Stimulated activated effector memory CD8-positive, alpha-beta T cell treated with anti-CD3 and anti-CD28 coated beads, Interleukin-12 subunit alpha, Interleukin-12 subunit beta, amount 100 ng/mL, for 72 hours (primary cell): Measurements from ENCODE around the gene DYNLT4.
"Not testable (repeated sequence)": the region's sequence is repeated elsewhere in the genome, so short reads cannot be mapped to it uniquely, and the experiment has no call there.

Experiments
- ATAC-seq: fragments of 150-1000 bp; cut with Tn5 transposase; 2 replicates; pipeline ENCODE4 v1.10.0; 2021
- DNase-seq, 2 donors: peaks; one replicate each; pipeline ENCODE4 v3.0.0; 2021 to 2022; ENCODE audit warnings: low spot score in 2 of 2
- H3K27ac Mint-ChIP-seq: one replicate; pipeline ENCODE4 v1.8.0; 2022; ENCODE audit warnings: mild to moderate bottlenecking, mixed read lengths
- H3K36me3 Mint-ChIP-seq: one replicate; pipeline ENCODE4 v1.8.0; 2022; ENCODE audit warnings: mild to moderate bottlenecking, mixed read lengths
- H3K4me1 Mint-ChIP-seq: one replicate; pipeline ENCODE4 v1.8.0; 2022; ENCODE audit warnings: mixed read lengths
- H3K4me3 Mint-ChIP-seq: one replicate; pipeline ENCODE4 v1.8.0; 2022; ENCODE audit warnings: mild to moderate bottlenecking, mixed read lengths
- H3K9me3 Mint-ChIP-seq: one replicate; pipeline ENCODE4 v1.8.0; 2022; ENCODE audit warnings: mixed read lengths

The DYNLT4 gene

DNA sequence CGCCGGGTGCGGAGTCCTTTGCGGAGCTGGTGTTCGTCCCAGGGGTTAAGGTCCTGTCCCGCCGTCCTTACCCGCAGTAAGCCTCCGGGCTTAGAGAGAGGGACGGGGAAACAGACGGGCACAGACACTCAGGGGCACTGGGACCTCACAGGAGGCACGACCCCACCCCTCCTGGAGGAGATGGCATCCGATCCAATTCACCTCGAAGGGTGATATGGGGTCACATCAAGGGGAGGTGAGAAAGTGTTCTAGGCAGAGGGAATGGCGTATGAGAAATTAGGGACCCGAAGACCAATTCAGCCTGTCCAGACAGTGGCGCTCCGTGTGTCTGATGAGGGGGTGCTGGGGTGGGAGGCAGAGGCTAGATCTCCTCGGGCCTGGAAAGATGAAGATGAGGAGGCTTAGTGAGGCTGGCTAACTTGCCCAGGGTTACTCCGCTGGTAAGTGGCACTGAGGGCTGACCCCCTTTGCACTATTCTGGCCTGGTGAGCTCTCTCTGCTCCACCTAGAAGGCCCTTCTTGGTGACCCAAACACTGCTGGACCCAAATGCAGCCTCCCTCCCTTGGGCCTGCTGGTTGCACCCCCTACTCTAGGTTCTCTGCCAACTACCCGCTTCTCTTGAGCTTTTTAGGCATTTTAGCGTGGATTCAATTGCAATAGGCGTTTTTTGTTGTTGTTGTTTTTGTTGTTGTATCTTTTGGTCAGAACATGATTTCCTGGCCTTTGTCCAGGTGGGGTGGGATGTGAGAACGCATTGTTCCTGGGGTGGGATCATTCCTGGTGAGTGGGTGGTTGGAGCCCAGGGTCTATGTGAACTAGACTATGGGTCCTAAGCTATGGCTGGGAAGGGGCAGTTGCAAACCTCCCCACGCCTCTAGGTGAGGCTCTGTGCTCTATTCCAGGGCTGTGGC, 13.4 kb upstream of the DYNLT4 start:
- Mint-ChIP-seq H3K9me3 (no peaks in the 10 kb centered on the region), H3K27ac (peak overlapping the region; percentile 100), H3K36me3 (peaks cover 30% of the 10 kb centered on the region), H3K4me1 (peaks cover 46% of the 10 kb centered on the region), H3K4me3 (peak overlapping the region; percentile 88)
- no peak for DNase-seq
- ATAC-seq = peak; percentile 4

DNA sequence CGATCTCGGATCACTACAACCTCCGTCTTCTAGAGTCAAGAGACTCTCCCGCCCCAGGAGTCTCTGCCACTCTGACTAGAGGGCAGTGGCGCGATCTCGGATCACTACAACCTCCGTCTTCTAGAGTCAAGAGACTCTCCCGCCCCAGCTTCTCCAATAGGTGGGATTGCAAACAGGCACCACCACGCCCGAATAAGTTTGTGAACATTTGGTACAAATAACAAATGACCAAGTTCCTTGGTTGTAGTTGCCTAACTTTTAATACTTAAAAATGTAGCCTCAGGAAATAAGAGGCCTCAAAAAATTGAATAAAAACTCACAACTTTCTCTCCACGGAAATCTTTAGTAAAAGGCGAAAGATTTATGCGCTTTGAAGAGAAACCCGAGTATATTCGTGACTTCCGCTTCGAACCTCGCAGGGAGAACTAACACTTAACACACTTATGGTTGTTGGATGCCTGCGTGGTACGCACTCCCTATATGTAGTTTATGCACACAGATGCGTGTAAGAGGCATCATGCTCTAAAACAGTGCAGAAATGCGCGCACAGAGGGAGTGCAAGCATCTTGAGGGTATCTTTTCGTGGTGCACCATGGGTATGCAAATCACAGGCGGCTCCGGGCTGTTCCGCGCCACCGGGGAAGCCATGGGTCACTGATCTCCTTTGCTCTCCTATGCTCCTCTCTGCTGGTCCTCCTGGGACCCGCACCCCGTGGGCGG, 12.6 kb upstream of the DYNLT4 start:
- H3K27ac Mint-ChIP-seq = peak overlapping the region; percentile 100
- H3K36me3 Mint-ChIP-seq = peaks cover 38% of the 10 kb centered on the region
- peak; percentile 94 for ATAC-seq
- peak; percentile 79 to 93 for DNase-seq
- H3K4me3 Mint-ChIP-seq = peak overlapping the region; percentile 88
- H3K4me1 Mint-ChIP-seq = peaks cover 54% of the 10 kb centered on the region
- H3K9me3 Mint-ChIP-seq = no peaks in the 10 kb centered on the region

DNA sequence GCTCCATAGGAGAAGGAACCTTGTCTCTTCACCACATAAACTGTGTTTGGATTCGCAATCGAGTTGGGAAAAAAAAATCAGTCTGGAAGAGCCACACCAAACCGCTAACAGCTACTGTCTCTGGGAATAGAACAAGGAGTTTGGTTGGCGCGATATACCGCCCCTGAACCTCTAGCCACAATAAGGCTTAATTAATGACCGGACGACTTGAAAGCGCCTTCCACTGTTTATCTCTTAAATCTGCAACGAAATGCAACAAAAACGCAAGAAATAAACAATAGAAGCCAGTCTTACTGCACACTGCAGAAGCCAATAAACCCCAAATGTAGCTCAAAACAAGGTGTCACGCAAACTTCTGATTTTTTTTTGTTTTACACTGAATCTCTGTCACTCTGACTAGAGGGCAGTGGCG, 12.1 kb upstream of the DYNLT4 start:
- Mint-ChIP-seq H3K9me3 (no peaks in the 10 kb centered on the region), H3K4me1 (peaks cover 59% of the 10 kb centered on the region), H3K4me3 (peak overlapping the region; percentile 88), H3K27ac (peak overlapping the region; percentile 100), H3K36me3 (peaks cover 44% of the 10 kb centered on the region)
- DNase-seq (no peak), ATAC-seq (no peak)

DNA sequence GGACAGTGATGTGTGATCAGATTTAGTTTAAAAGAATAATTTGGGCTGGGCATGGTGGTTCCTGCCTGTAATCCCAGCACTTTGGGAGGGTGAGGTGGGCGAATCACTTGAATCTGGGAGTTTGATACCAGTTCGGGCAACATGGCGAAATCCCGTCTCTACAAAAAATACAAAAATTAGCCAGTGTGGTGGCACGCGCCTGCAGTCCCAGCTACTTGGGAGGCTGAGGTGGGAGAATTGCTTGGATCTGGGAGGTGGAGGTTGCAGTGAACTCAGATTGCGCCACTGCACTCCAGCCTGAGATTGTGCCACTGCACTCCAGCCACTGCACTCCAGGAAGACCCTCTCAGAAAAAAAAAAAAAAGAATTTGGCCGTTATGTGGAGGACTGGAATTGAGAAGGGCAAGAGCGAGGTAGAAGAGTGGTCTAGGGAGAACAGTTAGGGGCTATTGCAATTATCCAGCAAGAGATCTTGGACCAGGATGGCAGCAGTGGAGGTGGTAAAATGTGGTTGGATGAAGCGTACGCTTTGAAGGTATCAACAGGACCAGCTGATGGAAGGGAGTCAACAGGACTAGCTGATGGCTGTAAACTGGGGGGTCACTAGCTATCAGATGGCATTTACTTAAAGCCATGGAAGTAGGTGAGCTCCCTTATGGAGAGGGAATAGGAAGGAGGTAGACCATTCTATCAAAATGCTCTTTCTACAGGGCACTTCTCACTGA, 10.8 kb upstream of the DYNLT4 start:
- Mint-ChIP-seq H3K4me3 (peak overlapping the region; percentile 88), H3K4me1 (peaks cover 65% of the 10 kb centered on the region), H3K9me3 (no peaks in the 10 kb centered on the region), H3K36me3 (peaks cover 52% of the 10 kb centered on the region), H3K27ac (peak overlapping the region; percentile 100)
- DNase-seq = no peak
- ATAC-seq = no peak

DNA sequence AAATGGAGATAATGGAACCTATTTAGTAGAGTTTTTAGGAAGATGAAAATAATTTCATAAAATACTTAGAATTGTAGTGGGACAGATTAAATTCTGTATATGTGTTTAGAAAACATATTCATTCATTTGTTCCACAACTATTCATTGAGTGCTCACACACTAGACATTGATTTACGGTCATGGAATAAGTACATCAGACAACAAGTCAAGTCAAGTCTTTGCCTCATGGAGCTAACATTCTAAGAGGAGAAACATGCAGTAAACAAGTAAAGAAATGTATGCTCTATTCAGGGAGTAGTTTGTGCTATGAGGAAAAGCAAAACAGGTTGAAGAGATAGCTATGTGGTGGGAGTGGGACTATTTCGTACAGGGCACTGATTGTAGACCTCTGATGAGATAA, 10.2 kb upstream of the DYNLT4 start:
- Mint-ChIP-seq H3K27ac (peak overlapping the region; percentile 100), H3K4me3 (no peak overlapping the region), H3K36me3 (peaks cover 58% of the 10 kb centered on the region), H3K4me1 (peaks cover 72% of the 10 kb centered on the region), H3K9me3 (no peaks in the 10 kb centered on the region)
- ATAC-seq = no peak
- no peak for DNase-seq

DNA sequence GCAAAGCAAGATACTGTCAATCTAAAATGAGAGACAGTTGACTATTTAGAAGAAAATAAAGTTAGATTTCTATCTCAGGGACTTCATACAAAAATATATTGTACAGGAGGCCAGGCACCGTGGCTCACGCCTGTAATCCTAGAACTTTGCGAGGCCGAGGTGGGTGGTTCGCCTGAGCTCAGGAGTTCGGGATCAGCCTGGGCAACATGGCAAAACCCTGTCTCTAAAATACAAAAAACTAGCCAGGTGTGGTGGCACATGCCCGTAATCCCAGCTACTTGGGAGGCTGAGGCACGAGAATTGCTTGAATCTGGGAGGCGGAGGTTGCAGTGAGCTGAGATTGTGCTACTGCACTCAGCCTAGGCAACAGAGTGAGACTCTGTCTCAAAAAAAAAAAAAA, 8.8 kb upstream of the DYNLT4 start:
- DNase-seq, ATAC-seq, H3K9me3 Mint-ChIP-seq: not testable (repeated sequence)
- peaks cover 62% of the 10 kb centered on the region for H3K36me3 Mint-ChIP-seq
- H3K4me3 Mint-ChIP-seq = peak overlapping the region; percentile 89
- peak overlapping the region; percentile 98 for H3K27ac Mint-ChIP-seq
- peaks cover 78% of the 10 kb centered on the region for H3K4me1 Mint-ChIP-seq

DNA sequence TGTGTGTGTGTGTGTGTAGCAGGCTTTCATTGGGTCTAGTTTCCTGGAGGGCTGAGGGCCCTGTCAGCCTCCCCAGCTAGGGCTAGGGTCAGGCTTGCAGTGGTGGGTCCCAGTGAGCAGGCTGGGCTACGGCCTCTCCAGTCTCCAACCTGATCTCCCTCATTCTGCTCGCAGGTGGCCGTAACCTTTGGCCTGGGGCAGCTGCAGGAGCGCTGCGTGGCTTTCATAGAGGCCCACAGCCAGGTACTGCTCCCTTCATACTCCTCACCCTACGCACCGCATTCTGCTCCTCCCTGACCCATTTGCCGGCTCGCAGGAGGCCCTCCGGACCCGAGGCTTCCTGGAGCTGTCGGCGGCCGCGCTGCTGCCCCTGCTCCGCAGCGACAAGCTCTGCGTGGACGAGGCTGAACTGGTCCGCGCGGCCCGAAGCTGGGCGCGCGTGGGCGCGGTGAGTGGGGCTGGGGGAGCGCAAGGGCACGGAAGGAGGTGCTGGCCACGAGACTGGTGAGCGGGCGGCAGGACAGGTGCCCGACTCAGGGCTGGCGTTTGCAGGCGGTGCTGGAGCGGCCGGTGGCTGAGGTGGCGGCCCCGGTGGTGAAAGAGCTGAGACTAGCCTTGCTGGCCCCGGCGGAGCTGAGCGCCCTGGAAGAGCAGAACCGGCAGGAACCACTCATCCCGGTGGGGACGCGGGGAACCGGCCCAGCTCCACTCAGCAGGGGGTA, 5.8 kb upstream of the DYNLT4 start:
- Mint-ChIP-seq H3K4me1 (peaks cover 78% of the 10 kb centered on the region), H3K9me3 (no peaks in the 10 kb centered on the region), H3K4me3 (peak overlapping the region; percentile 89), H3K36me3 (peaks cover 66% of the 10 kb centered on the region), H3K27ac (peak overlapping the region; percentile 98)
- ATAC-seq = no peak
- no peak for DNase-seq

DNA sequence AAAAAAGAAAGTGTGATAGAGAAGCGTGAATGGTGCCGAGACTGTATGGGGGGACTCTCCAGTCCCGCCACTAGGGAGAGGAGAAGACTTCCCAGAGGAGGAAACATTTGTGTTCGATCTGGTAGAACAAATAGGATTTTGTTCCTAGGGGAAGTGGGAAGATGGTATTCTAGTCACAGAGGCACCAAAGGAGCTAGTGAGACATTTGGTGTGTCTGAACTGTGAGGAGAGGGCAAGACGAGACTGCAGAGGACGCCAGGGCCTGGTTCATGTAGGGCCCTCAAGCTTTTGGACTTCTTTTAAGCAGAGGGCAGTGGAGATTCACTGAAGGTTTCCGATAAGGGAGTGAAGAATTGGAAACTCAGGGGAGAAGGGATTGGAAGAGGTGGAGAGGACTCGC, 4.1 kb upstream of the DYNLT4 start:
- Mint-ChIP-seq H3K4me3 (peak overlapping the region; percentile 89), H3K27ac (peak overlapping the region; percentile 100), H3K9me3 (no peaks in the 10 kb centered on the region), H3K4me1 (peaks cover 84% of the 10 kb centered on the region), H3K36me3 (peaks cover 79% of the 10 kb centered on the region)
- no peak for DNase-seq
- ATAC-seq = no peak

DNA sequence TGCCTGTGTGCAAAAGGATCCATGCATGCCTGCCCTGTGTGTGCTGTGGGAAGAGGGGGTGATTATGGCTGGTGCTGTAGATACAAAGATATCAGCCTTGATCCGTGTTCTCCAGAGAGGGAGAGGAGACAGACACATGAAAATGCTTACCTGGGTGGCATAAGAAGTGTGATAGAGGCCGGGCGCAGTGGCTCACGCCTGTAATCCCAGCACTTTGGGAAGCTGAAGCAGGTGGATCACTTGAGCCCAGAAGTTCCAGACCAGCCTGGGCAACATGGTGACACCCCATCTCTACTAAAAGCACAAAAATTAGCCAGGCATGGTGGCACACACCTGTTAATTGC, 3.6 kb upstream of the DYNLT4 start:
- Mint-ChIP-seq H3K36me3 (peaks cover 79% of the 10 kb centered on the region), H3K27ac (peak overlapping the region; percentile 100), H3K4me1 (peaks cover 84% of the 10 kb centered on the region), H3K4me3 (peak overlapping the region; percentile 89)
- not testable (repeated sequence) for H3K9me3 Mint-ChIP-seq, ATAC-seq, DNase-seq

DNA sequence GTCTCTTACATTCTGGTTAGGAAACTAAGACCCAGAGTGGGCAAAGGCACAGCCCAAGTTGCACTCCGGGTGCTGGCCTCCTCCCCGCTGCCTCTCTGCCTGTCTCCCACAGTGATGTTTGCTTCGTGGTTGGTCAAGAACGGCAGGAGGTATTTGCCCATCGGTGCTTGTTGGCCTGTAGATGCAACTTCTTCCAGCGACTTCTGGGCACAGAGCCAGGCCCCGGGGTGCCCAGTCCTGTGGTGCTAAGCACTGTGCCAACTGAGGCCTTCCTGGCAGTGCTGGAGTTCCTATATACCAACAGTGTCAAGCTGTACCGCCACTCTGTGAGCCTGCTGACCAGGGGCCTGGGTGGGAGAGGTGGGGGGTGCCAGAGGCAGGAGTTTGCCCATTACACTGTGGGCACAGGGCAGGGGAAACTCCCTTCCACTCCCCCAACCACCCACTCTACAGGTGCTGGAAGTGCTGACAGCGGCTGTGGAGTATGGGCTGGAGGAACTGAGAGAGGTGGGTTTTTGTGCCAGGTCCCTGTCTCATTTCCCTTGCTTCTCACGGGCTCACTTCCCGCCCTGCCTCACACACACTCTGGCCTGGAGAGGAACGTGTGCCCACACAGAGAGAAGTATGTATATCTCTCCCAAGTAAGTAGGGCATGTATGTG, 3.1 kb upstream of the DYNLT4 start:
- H3K4me1 Mint-ChIP-seq = peaks cover 85% of the 10 kb centered on the region
- no peaks in the 10 kb centered on the region for H3K9me3 Mint-ChIP-seq
- H3K27ac Mint-ChIP-seq = peak overlapping the region; percentile 100
- H3K4me3 Mint-ChIP-seq = peak overlapping the region; percentile 89
- DNase-seq (no peak), ATAC-seq (no peak)
- H3K36me3 Mint-ChIP-seq = peaks cover 79% of the 10 kb centered on the region

DNA sequence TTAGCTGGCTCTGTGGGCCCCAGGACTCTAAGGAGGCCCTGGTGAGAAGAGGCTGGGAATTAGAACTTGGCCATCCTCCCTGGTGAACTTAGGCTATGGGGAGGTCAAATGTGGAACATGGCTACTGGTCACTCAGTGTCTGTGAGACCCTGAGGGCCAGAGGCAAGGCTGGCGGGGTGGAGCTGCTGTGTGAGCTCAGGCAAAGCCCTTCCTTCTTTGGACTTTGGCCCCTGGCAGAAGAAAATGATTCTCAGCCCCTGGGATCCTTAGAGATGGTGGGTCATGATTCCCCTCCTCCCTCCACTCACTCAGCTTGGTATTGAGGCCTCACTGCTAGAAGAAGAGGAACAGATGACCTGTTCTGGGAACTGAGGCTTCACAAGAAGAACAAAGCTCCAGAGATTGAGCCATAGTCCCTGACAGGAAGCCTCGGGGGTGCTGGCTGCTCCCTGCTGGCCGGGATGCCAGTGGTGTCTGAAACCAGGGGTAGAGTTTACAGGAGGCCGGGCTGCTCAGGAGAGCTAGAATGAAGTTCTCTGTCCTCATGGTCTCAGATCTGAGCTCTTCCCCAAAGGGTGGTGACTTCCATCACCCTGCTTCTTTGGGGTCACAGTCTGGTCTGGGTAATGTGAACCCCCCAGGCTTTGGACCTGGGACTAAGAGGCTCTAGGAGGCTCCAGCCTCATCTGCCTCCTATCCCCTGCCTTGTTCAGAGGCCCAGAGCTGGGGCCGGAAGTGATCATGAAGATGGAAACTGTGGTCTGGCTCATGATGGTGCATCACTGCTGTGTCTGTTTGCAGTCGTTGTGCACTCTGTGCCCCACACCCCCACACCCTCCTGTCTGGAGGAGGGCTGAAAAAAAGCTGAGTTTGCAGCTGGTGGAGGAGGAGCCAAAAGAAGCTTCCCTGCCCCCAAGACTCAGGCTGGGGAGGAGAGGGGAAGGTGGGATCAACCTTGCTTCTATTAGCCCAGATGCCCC, 2.1 kb upstream of the DYNLT4 start:
- peak; percentile 77 for ATAC-seq
- Mint-ChIP-seq H3K36me3 (peaks cover 79% of the 10 kb centered on the region), H3K4me3 (peak overlapping the region; percentile 89), H3K27ac (peak overlapping the region; percentile 100), H3K4me1 (peaks cover 84% of the 10 kb centered on the region), H3K9me3 (no peaks in the 10 kb centered on the region)
- peak; percentile 65 to 89 for DNase-seq

DNA sequence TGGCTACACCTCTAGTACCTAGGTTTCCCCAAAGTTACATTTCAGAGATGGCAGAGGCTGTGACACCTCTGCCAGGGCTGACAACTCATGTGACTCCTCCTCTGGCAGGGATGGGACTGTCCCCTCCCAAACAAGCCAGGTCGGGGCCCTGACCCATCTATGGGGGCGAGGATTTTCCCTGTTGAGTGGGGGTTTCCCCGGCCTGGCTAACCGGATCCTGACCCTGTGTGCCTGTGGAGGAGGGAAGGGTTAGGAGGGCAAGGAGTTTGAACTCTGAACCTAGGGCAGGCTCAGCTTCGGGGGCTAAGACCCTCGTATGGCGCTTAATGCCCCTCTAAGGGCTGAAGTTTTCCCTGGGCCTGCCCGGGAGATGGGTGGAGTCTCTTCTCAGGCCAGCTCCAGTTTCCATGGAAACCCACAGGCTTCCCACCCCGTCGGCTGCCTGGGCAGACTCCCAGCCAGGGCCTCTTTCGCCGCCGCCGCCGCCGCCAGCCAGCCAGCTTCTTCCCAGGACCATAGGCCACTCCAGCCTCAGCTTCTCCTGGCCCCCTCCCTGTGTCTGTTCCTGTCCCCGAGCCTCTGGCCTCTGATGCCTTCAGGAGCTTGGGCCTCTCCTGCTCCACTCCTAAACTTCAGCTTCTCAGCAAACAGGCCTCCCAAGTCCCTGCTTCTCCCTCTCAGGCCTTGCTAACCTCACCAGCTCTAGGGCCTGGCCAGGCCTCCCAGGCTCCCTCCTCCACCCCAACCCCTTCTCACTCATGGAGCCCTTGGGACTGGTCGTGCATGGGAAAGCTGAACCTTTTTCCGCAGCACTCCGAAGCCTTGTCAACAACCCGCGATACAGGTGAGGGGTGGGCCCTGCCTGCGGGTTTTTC, 1.1 kb upstream of the DYNLT4 start, which contains the start of gene BTBD19:
Gene BTBD19, plus strand, starts transcription at position 461 of the 875 bp plus-strand sequence. Its CDS starts 298 bp downstream, at position 759.
- Mint-ChIP-seq H3K4me1 (peaks cover 87% of the 10 kb centered on the region), H3K4me3 (peak within 1 kb of the TSS; percentile 89), H3K9me3 (no peaks in the 10 kb centered on the region), H3K27ac (peak within 1 kb of the TSS; percentile 100), H3K36me3 (peaks cover 81% of the 10 kb centered on the region)
- ATAC-seq (peak; percentile 65), DNase-seq (peak; percentile 54 to 72)
